NCI-H748 (cell line): Measurements from ENCODE around the gene PNPLA7.
"Not testable (repeated sequence)": the region's sequence is repeated elsewhere in the genome, so short reads cannot be mapped to it uniquely, and the experiment has no call there.

Source experiments
- DNase-seq: peaks from one replicate; lab custom pipeline; 2025; ENCODE audit not compliant: unreplicated experiment; lab: John Stamatoyannopoulos, UW

PNPLA7 gene

GRCh38 chr9:137452761-137453642, 97.2 kb downstream of the PNPLA7 start:
- no peak for DNase-seq

GRCh38 chr9:137452006-137452760, 98.0 kb downstream of the PNPLA7 start:
- DNase-seq = no peak

- DNase-seq = not testable (repeated sequence)
These were observed 98.8 kb downstream of the PNPLA7 start for GRCh38 chr9:137451264-137452005.

GRCh38 chr9:137450539-137451222, 99.5 kb downstream of the PNPLA7 start:
- DNase-seq = not testable (repeated sequence)

- no peak for DNase-seq
These were observed 100.2 kb downstream of the PNPLA7 start for GRCh38 chr9:137449931-137450538.

GRCh38 chr9:137449081-137449844, 100.9 kb downstream of the PNPLA7 start:
- no peak for DNase-seq

GRCh38 chr9:137448602-137448962, 101.6 kb downstream of the PNPLA7 start:
- DNase-seq = no peak

- DNase-seq = no peak
These were observed 102.2 kb downstream of the PNPLA7 start for GRCh38 chr9:137447722-137448601.

GRCh38 chr9:137446851-137447471, 103.2 kb downstream of the PNPLA7 start:
- DNase-seq = no peak

GRCh38 chr9:137445930-137446431, 104.2 kb downstream of the PNPLA7 start:
- peak; percentile 55 for DNase-seq

GRCh38 chr9:137445275-137445807, 104.9 kb downstream of the PNPLA7 start:
- DNase-seq = peak; percentile 76

- no peak for DNase-seq
These were observed 106.0 kb downstream of the PNPLA7 start for GRCh38 chr9:137444106-137444790.

- DNase-seq = no peak
These were observed 108.3 kb downstream of the PNPLA7 start for GRCh38 chr9:137441935-137442321.

GRCh38 chr9:137441289-137441934, 108.8 kb downstream of the PNPLA7 start, which contains the start of gene ENTPD8:
ENTPD8 (minus strand) TSS chr9:137441357; CDS start chr9:137438285, 3,072 bp downstream.
- DNase-seq = peak; percentile 96

- DNase-seq = no peak
These were observed 111.0 kb downstream of the PNPLA7 start for GRCh38 chr9:137439158-137439714.

GRCh38 chr9:137438591-137439157, 111.5 kb downstream of the PNPLA7 start:
- DNase-seq = no peak
